ENCODE results near the gene INO80E. TPM values are rescaled to one million over a fixed set of nuclear protein-coding genes. Genes with fewer than 3 reads are reported as not detected.

The INO80E gene
- total and polyA plus RNA-seq, 10 donors = 47.9 to 93.3 (median 71.7) TPM

- no peak overlapping the region for H3K27ac ChIP-seq
- intact Hi-C loops (cut with DNase I; ENCODE audit: low total_unique reads) = loop anchor here (5.0 kb wide), 1 partner anchor 312 kb away; no protein-coding TSS in a partner anchor
- peaks cover 6 to 44% (median 32%) of the 10 kb centered on the region in 6 donors for H3K4me1 ChIP-seq
- peaks cover 0 to 21% (median 0%) of the 10 kb centered on the region in 6 donors for H3K36me3 ChIP-seq
- peaks cover 0 to 49% (median 34%) of the 10 kb centered on the region in 7 donors for H3K27me3 ChIP-seq (replicated peaks in 1 of 7)
- no peak for TF ChIP-seq CTCF (IDR thresholded peaks at IDR 0.05 in 8 of 11, conservative IDR thresholded peaks at IDR 0.05 in 3 of 11)
- no peak for TF ChIP-seq POLR2A (IDR thresholded peaks at IDR 0.05)
- no peak for TF ChIP-seq POLR2AphosphoS5 (IDR thresholded peaks at IDR 0.05)
- H3K4me3 ChIP-seq = no peak overlapping the region
- WGBS, 5 donors = 48 to 65% (median 63%) methylated on average over 20 to 26 of the region's 26 CpGs
- H3K9me3 ChIP-seq = no peaks in the 10 kb centered on the region
- DNase-seq = no peak
Measured at GRCh38 chr16:30009085-30009862, 13.2 kb downstream of the INO80E start.

GRCh38 chr16:30009990-30010843 is 14.2 kb downstream of the INO80E start:
- H3K4me1 ChIP-seq = peaks cover 6 to 34% (median 27%) of the 10 kb centered on the region in 6 donors
- H3K36me3 ChIP-seq = peaks cover 0 to 13% (median 0%) of the 10 kb centered on the region in 6 donors
- no peak overlapping the region for H3K27ac ChIP-seq
- H3K4me3 ChIP-seq = peak overlapping the region; percentile 28 to 70 (median 42)
- DNase-seq = no peak
- WGBS, 5 donors = 19 to 28% (median 23%) methylated on average over 22 to 34 of the region's 34 CpGs
- TF ChIP-seq CTCF (IDR thresholded peaks at IDR 0.05 in 8 of 11, conservative IDR thresholded peaks at IDR 0.05 in 3 of 11) = no peak
- TF ChIP-seq POLR2AphosphoS5 (IDR thresholded peaks at IDR 0.05) = no peak
- no peak for TF ChIP-seq POLR2A (IDR thresholded peaks at IDR 0.05)
- no peaks in the 10 kb centered on the region for H3K9me3 ChIP-seq
- H3K27me3 ChIP-seq (replicated peaks in 1 of 7) = peaks cover 0 to 49% (median 34%) of the 10 kb centered on the region in 7 donors
- intact Hi-C loops (cut with DNase I; ENCODE audit: low total_unique reads) = loop anchor here (5.0 kb wide), 1 partner anchor 313 kb away; no protein-coding TSS in a partner anchor

- H3K4me3 ChIP-seq = peak within 1 kb of the TSS; percentile 28 to 70 (median 42)
- intact Hi-C loops (cut with DNase I; ENCODE audit: low total_unique reads) = no loop called here
- H3K27me3 ChIP-seq (replicated peaks in 1 of 7) = peaks cover 0 to 49% (median 34%) of the 10 kb centered on the region in 7 donors
- H3K9me3 ChIP-seq = no peaks in the 10 kb centered on the region
- H3K36me3 ChIP-seq = peaks cover 0 to 4% (median 0%) of the 10 kb centered on the region in 6 donors
- peak; percentile 74 for DNase-seq
- WGBS, 5 donors = 1 to 2% (median 1%) methylated on average over 58 to 99 of the region's 99 CpGs
- TF ChIP-seq CTCF (IDR thresholded peaks at IDR 0.05 in 8 of 11, conservative IDR thresholded peaks at IDR 0.05 in 3 of 11) (no peak), POLR2A (IDR thresholded peaks at IDR 0.05) (no peak), POLR2AphosphoS5 (IDR thresholded peaks at IDR 0.05) (no peak)
- no peak within 1 kb of the TSS for H3K27ac ChIP-seq
- H3K4me1 ChIP-seq = peaks cover 6 to 27% (median 20%) of the 10 kb centered on the region in 6 donors
Measured at GRCh38 chr16:30010844-30011713, 15.0 kb downstream of the INO80E start, which contains the start of gene DOC2A. Gene DOC2A (minus strand): TSS chr16:30011027. CDS start chr16:30010222, 805 bp downstream.
